GF-D8 (cell line): ENCODE data around the gene LARGE1.

ENCODE experiments used
- DNase-seq: peaks from one replicate; lab custom pipeline; 2025; lab: John Stamatoyannopoulos, UW

LARGE1 gene

DNA sequence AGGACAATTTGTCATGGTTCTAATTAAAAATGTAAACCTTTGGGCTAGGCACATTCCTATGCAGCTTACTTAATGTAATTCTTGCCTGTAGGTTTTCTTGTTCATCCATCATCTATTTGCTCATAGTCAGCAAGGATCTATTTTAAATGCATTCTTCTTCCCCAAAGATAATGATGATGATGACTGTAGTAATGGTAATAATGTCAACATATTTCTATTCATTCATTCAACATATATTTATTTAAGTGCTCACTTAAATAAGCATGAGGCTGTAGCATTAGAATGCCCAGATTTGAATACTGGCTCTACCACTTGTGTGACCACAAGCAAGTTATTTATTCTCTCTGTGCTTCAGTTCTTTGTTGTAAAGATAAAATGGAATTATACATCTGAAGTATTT lies 692.5 kb downstream of the LARGE1 start:
- no peak for DNase-seq

DNA sequence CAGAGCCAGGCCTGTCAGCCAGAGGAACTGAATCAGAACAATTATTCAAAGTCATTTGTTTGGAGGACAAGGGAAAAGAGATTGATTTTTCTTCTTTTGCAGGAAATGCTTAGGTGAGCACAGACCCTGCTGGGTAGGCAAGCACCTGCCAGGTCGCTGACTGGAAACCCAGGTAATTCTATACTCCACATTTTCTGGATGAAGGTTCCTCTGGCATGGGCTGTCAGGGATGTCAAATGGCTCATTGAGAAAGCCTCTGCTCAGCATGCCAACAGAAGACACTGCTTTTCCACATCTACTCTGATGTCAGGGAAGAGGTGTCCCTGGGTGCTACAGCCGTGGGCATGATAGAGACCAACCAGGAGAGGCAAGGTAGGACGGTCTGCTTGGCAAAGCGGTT lies 695.4 kb downstream of the LARGE1 start:
- DNase-seq: no peak
